Activated CD8-positive, alpha-beta memory T cell treated with anti-CD3 and anti-CD28 coated beads, Interleukin-2, amount 50 U/mL, for 24 hours (primary cell): ENCODE measurements around the gene LINC00237.

ENCODE experiments used
- DNase-seq: peaks from one replicate; pipeline ENCODE4 v3.0.0-alpha.2; 2020; ENCODE audit errors: extremely low read depth

LINC00237 gene

DNA sequence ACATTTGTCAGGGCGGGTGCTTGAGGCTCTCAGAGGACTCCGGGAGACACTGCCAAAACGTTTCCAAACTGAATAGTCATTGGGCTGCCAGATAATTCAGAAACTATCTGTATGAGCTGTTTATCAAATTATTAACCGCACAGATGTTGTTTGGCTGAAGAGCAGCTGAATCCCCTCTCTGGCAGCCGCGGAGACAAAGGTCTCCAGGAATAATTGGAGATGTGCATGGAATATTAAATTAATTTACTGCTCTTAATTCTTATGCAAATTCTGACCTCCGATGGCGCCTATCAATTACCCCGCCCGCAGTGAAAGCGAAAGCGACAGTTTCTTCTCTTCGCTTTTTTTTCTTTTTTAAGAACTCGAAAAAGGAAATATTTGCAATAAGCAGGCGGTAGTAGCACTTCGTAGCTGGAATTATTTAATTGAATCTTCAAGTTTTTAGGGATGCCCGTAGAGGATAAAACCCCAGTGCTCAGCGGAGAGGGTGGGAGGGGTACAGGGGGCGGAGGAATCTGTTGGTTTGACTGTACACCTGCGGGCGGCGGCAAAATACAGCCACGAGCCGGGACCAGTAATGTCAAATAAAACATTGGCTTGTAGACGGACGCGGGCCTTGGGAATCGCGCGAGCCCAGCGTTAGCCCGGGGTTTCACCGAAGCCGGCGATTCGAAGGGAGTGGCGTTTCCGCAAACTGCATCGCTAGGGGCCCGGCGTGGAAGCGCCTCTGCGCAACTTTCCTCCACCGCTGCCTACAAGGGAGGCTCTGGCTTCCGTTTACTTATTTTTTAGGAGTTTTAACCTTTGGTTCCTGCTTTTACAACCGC lies 6.2 kb downstream of the LINC00237 start:
- no peak for DNase-seq

DNA sequence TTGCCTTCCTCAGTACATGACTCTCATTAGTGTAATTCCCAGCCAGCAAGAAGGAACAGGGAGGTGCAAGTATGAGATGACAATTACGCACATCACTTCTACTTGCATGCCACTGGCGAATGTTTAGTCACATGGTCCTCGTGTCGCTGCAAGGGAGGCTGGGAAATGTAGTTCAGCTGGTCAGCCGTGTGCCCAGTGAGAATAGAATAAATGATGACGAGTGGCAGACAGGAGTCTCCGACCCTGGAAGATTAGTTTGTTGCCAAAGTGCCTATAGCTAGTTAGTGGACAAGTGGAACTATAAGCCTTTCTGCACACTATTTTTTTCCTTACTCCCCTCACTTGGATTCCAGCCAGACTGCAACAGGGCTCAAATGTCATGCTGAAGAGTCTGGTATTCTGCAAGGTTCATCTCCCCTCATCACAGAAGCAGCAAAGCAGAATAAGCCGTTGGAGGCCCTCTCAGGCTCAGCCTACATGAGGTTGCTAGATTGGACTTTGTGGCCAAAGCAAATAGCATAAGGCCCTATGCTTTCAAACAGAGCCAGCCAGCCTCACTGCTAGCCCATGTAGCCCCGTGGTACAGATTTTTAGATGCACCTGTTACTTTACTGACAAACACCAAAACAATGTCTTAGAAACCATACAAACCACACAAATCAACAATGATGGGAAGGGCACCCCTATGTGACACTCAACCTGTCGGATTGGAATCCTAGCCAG lies 9.7 kb downstream of the LINC00237 start:
- no peak for DNase-seq

DNA sequence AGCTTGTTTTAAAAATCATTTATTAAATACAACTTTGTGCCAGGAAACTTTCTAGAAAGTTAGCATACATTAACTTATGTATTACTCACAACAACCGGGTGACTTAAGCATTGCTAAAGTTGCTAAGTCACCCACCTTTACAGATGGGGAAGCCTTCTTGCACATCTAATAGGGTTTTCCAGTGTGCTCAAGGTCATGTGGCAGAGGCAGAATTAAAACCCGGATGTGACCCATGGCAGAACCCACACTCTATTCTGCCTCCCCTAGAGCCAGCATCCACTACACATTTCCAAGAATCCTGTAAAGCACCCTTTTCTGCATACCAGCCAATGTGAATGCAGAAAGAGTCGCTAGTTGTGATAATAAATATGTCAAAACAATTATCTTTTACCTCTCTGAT lies 13.4 kb downstream of the LINC00237 start:
- DNase-seq = no peak

DNA sequence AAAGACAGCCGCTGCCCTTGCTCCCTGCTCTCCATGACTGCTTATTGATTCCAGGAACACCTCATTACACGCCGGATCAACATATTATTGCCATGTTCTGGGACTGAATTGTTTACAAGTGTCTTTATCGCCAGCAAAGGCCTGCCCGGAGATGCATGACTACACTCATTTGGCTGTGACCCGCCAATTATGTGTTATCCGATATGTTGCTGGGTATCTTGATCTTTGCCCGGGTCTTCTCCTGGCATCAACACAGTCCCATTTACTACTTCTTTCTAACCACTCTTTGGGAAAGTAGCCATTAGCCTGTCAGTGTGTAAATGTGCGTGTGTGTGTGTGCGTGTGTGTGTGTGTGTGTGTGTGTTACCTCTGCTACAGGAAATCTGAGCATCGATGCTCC lies 15.4 kb downstream of the LINC00237 start:
- no peak for DNase-seq

DNA sequence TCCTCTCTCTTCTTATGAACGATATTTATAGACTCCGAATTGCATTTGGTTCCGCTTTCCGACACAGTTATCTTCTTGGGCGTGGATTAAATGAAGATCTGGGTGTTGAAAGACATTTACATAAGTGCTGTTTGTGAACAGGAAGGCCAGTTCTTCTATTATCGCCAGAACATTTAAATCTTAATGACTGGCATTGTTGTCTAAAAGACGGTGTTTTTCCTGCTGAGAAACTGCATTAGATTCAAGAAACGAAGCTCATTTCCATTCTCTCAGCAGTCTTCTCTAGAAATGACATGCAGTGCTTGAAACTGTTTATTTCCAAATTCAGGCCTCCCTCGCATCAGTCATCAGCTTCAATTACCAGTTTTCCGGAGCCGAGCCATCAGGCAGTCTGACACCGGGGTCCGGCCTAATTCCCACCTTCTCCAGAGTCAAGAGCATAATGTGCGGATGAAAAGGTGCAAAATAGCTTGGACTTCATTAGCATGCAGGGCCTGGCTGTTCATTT lies 16.0 kb downstream of the LINC00237 start:
- no peak for DNase-seq

DNA sequence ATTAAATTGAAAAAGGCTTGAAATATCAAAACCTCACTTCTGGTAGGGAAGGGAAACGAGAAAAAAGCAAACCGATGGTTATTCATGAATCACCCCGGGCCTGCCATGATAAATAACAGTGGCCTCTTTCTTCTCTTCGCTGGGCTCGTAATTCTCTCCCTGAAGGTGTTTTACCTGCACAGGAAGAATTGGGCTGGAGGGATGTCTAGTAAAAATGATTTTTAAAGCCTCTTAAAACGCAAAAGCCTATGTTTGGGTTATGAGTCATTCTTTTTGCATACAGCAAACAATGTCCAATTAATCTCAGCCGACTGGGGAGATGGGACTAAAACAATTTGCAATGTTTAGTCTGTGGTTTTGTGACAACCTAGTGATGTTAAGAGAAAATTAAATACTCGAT lies 16.8 kb downstream of the LINC00237 start:
- DNase-seq = no peak

DNA sequence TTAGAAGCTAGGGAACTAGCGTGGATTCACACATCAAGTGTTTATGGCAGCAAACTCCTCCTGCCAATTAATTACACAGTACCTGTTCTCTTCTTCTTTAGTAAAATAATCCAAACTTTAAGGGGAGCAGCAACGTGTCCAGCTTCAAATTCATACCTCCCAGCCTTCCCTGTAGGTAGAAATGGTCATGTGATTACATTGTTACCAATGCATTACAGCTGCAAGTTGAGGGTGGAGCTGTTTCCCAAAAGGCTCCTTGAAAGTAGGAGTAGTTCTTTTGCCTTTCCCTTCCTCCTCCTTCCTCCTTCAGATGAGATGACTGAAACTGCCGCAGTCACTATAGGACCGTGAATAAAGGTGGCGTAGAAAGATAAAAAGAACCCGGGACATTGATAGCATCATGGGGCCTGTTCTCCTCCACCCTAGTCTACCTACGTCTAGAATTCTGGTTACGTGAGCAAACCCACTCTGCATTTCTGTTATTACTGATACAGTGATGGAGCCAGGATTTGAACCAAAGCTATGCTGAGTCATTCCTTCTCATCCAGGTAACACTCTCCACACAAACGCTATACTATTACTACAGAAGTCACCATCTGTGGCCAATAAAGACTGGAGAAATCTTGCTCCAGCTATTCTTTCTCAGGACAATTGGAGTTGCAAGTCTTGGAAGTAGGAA lies 18.2 kb downstream of the LINC00237 start:
- DNase-seq = no peak

- DNase-seq = no peak
Observed at GRCh38 chr20:21083825-21084325, 22.3 kb downstream of the LINC00237 start.

GRCh38 chr20:21082584-21082983 lies 23.6 kb downstream of the LINC00237 start:
- no peak for DNase-seq

DNA sequence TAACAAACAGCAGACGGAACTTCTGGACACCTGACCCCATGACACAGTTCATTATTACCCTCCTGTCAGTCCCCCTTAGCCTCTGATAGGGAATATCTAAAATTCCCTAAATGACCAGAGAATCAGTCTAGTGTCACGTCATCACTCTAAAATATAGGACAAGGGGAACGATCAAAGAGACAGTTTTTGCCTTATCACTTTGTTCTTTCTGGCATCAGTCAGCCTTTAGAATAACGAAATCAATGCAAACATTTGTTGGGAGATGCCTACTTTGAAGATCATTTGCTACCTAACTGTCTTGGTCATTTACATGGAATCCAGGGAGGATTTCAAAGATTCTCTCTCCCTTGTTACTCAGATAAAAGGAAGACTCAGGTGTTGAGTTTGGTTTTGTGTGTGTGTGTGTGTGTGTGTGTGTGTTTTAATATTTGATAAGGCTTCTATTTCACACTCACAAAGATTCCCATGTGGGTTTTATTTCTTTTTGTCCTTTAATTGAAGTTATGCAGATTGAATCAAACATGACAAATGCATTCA lies 28.3 kb downstream of the LINC00237 start:
- DNase-seq = no peak

DNA sequence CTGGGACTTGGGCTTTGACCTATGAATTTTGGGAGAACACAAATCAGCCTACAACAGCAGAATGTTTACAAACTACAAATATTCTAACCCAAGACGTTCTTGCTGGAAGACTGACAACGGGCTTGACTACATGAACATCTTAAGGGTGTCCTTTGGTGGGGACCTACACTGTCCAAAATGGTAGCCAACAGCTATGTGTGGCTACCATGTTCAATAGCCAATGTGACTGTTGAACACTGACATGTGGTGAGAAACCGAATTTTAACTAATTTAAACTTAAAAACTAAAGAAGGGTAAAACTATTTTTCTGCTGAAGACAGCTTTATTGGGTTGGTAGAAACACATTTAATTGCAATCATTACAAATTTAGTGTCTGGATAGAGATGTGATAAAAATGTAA lies 30.1 kb downstream of the LINC00237 start:
- DNase-seq = no peak

DNA sequence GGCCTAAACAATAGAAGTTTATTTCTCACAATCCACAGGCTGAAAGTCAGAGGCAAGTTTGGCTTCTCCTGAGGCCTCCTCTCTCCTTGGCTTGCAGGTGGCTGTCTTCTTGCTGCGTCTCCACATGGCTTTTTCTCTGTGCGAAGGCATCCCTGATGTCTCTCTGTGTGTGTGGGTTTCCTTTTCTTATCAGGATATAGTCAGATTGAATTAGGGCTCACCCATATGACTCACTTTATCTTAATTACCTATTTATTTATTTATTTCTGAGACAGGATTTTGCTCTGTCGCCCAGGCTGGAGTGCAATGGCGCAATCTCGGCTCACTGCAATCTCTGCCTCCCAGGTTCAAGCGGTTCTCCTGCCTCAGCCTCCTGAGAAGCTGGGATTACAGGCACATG lies 30.7 kb downstream of the LINC00237 start:
- no peak for DNase-seq

DNA sequence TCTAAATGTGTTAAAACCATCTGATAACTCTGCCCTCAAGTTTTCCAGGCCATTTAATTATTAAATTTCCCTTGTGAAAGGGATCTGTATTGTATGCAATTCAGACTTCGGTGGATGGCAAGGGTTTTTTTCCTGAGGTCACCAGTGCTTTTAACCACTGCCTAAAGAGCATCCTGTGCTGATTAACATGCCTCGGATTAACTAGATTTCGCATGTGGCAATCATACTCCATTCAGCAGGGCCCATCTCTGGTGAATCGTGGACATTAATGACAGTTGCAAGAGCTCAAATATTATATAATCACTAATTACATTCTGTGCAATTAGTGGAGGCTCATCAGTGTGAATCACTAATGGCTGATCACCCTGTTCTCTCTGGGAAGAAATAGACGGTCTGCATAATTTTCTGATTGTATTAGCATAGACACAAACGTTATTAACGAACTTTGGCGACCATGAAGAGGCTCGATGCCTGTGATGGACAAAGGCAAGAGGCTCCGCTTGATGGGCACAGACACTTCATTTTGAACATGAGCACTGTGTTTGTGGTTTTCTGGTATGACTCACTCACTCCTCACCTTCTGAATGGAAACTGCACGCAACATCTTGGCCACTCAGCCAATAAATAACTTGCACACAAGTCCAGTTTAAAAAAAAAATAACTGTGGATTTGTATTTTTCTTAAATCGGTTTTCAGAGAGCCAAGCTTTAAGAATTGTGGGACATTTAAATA lies 31.4 kb downstream of the LINC00237 start:
- no peak for DNase-seq

GRCh38 chr20:21067255-21067654 lies 38.9 kb downstream of the LINC00237 start:
- DNase-seq = no peak

DNA sequence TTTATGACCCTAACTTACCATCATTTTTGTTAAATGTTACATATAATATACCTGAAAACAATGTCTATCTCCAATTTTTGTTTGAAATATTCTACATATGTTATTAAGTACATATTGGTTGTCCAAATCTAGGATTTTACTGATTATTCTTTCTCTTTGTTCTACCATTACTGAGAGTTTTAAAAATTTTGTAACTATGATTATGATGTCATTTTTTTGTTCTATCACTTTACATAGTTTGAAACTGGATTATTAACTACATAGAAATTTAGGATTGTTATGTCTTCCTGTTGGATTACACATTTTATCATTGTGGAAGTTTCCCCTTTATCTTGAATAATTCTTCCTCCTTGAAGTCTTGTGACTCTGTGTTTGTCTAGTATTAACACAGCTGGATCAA lies 41.2 kb downstream of the LINC00237 start:
- DNase-seq = no peak

- no peak for DNase-seq
Observed at GRCh38 chr20:21063276-21063675, 42.9 kb downstream of the LINC00237 start.

GRCh38 chr20:21053002-21053762 lies 53.0 kb downstream of the LINC00237 start:
- DNase-seq = no peak

- DNase-seq = no peak
Observed at GRCh38 chr20:21052686-21053001, 53.5 kb downstream of the LINC00237 start.

DNA sequence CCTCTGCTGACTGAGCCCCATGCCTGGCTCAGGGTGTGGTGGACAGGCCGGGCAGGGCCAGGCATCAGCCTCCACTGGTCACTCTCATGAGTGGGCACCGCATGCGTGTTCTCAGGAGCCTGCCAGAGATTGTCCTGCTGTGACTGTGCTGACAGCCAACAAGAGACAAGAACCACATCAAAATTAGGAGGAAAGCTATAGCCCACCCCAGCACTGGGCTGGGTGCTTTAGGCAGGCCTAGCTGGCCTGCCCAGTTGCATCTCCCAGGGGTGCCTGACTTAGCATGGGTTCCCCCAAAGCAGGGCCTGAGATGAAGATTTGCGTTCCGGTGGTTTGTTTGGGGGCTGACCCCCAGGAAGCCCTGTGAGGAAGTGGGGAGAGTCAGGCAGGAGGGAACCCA lies 53.9 kb downstream of the LINC00237 start:
- no peak for DNase-seq

DNA sequence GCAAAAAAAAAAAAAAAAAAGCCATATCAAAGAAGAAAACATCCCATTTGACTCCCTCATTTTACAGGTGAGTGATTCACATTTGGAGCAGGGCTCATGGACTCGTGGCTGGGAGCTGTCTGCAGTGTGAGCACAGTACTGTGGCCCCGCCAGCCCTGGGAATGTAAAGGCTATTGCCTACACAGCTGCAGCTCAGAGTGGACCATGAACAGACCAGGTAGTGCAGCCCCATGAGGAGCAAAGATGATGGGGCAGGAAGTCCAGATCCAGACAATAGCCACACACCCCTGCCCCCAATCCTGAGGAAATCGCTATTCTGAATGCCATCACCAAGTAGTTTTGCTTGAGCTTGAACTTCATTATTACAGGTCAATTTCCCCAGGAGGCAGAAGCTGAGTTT lies 55.4 kb downstream of the LINC00237 start:
- no peak for DNase-seq

GRCh38 chr20:21049305-21049828 lies 56.8 kb downstream of the LINC00237 start:
- no peak for DNase-seq
